GM19438 (cell line): ENCODE data around the gene PTGR1.

Experiments
- ATAC-seq: cut with Tn5 transposase; IDR thresholded peaks from one replicate; pipeline ENCODE4 v1.9.1; 2021; ENCODE audit warnings: low read depth; ENCODE audit not compliant: unreplicated experiment

Gene PTGR1

DNA sequence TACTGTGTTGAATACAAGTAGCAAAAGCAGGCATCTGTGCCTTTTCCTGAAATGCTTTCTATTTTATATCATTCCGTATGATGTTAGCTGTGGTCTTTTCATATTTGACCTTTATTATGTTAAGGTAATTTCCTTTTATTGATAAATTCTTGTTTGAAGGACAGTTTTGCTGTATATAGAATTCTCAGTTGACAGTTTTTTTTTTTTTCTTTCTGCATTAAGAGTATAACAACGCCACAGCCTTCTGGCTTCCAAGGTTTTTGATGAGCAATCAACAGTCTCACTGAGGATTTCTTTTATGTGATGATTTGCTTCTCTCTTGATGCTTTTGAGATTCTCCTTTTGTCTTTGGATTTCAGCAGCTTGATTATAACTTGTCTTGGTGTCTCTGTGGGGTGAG lies 50.8 kb downstream of the PTGR1 start:
- no peak for ATAC-seq

DNA sequence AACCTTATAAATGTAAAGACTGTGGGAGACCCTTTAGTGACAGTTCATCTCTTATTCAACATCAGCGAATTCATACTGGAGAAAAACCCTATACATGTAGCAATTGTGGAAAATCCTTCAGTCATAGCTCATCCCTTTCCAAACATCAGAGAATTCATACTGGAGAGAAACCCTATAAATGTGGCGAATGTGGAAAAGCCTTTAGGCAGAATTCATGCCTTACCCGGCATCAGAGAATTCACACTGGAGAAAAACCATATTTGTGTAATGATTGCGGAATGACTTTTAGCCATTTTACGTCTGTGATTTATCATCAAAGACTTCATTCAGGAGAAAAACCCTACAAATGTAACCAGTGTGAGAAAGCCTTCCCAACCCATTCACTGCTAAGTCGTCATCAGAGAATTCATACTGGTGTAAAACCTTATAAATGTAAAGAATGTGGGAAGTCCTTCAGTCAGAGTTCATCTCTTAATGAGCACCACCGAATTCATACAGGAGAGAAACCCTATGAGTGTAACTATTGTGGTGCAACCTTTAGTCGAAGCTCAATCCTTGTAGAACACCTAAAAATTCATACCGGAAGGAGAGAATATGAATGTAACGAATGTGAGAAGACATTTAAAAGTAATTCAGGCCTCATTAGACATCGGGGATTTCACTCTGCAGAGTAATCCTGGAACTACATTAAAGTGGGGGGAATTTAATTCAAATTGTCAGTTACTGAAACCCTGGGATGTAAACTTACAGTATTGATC lies 56.8 kb downstream of the PTGR1 start:
- no peak for ATAC-seq

DNA sequence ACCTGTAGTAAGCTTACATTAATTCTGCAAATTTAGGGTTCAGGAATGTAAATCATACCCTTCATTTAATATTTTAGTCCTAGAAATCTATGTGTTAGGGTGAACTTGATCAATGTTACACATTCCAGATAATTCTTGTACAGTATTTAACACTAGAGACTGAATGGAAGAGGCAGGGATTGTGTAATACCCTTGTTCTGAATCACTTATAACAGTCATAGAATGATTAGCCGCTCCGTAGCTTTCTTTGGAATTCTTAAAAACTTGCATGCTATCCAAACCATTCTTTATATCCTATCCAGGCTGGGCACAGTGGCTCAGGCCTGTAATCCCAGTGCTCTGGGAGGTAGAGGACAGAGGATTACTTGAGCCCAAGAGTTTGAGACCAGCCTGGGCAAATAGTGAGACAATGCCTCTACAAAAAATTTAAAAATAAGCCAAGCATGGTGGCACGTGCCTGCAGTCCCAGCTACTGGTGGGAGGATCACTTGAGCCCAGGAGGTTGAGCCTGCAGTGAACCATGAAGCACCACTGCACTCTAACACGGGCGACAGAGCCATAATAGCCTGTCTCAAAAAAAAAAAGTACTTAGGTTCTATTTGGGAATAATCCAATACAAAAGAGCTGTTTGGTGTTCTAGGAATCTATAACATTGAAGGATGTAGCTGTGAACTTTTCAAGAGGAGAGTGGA lies 66.2 kb downstream of the PTGR1 start:
- no peak for ATAC-seq

DNA sequence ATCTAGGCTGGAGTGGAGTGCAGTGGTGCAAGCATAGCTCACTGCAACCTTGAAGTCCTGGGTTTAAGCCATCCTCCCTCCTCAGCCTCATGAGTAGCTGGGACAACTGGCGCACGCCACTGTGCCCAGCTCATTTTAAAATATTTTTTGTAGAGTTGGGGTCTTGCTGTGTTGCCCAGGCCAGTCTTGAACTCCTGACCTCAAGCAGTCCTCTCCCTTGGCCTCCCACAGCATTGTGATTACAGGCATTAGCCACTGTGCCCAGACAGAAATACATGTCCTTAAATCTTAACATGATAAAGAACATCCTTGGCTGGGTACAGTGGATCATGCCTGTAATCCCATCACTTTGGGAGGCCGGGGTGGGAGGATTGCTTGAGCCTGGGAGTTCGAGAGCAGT lies 67.7 kb downstream of the PTGR1 start:
- ATAC-seq, result no peak

DNA sequence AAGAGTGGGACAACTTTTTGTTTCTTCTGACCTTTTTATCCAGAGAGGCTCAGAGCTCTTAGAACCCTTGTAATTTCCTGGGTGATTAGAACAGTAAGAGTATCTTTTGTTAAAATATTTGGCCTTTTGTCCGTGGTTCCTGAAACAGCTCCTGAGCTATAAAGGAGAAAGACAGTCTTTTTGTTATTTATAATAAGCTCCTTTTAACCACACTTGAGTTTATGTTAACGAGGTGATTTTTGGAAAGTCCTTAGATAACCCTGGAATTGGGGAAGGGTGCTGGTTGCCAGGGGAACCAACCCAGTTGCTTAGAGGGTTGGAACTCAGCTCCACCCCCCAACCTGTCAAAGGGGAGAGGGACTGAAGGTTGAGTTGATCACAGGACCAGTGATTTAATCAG lies 69.7 kb downstream of the PTGR1 start:
- no peak for ATAC-seq

DNA sequence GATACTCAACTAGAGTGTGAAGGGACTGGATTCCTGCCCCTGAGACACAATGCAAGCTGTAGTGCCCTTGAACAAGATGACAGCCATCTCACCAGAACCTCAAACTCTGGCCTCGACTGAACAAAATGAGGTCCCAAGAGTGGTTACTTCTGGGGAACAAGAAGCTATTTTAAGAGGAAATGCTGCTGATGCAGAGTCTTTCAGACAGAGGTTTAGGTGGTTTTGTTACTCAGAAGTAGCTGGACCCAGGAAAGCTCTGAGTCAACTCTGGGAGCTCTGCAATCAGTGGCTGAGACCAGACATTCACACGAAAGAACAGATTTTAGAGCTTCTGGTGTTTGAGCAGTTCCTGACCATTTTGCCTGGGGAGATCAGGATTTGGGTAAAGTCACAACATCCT lies 72.1 kb downstream of the PTGR1 start:
- no peak for ATAC-seq

DNA sequence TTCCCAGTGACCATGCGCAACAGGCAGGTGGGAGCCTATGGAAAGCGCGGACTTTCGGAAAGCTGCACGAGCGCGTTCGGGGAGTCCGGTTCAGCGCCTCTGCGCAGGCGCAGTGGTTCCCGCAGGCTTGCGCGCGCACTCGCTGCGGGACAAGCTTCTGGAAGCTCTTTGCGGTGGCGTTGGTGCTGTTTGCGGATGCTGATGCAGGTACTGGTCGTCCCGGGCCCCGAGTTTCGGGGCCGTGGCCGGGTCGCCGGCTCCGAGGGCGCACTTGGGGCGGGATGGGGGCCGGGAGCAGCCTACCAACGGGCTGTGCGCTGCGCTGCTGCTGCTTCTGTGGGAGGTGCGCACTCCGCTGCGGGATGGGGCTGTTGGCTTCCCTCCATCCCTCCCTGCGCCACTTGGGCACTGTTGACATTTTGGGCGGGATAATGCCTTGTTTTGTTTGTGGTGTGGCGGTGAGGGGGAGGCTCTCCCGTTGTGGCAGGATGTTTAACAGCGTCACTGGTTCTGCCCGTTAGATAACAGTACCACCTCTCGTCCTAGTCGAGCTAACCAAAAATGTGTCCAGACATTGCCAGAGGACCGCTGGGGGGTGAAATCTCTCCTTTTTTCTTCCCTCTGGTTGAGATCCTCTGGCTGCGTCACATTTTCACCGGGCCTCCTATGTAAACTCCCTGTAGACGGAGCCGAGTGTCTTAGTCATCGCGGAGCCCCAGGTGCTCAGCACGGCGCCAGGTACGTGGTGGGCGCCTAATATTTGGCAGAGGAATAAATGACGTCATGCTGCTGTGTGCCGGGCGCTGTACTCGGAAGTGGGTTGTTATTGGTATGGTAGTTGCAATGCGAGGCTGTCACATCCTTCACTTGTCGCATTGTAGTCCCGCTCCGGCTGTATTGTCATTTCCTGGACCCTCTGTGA lies 74.1 kb downstream of the PTGR1 start, which contains the start of gene ZNF483:
Gene ZNF483 (plus strand): TSS at position 124 of the 922 bp plus-strand sequence. CDS start 2,217 bp downstream, outside the sequence.
- ATAC-seq, result no peak

DNA sequence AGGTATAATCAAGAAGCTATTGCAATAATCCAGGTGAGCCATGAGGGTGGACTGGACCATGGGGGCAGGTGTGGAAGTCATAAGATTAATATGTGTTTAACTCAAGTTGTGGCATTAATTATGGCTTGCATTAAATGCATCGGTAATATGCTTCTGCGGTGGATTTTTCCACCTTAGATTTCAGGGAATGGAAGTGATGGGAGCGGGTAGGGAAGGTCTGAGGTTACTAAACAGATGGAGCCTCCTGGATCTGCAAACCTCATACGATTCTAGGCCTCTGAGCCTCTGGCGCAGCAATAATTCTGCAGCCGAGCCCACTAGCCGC lies 74.8 kb downstream of the PTGR1 start:
- ATAC-seq, result no peak

DNA sequence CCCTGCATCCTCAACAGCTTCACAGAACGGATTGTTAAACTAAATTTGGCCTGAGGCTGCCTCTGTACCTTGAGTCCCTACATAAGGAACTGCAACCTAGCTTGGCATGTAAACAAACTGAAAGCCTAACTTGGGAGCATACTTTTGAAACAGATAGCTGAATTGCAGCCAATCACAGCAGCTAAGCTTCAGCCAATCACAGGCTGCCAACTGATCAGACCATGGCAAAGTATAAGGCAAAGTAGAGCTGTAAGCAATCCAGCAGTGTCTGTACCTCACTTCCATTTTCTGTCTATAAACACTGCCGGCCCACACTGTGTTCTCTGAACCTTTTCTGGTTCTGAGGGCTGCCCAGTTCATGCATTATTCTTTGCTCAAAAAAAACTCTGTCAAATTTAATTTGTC lies 83.4 kb downstream of the PTGR1 start:
- ATAC-seq, result peak; percentile 78

DNA sequence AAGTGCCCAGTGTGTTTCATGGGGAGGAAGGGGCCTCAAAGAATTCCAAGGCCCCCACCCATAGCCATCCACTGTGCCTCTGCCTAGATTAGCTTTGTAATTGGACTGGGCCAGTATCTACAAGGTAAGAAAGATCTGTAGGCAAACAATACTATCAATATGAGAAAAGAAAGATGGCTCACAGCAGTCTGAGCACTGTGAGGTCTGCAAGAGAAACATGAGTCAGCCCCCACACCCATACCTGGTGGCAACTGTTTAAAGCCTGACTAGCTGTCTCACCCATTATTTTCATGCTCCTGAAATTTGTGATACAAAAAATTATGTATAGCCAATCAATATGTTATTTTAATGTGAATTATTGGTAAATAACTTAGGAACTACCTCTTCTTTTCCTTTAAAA lies 84.5 kb downstream of the PTGR1 start:
- no peak for ATAC-seq
